Stimulated activated CD4-positive, alpha-beta T cell treated with anti-CD3 and anti-CD28 coated beads, Interleukin-2, amount 100 ng/mL, for 24 hours (primary cell): ENCODE results near the gene RTN4.

Experiments
- DNase-seq, 2 donors: peaks; one replicate each; pipeline ENCODE4 v3.0.0-alpha.2; 2020

The RTN4 gene

DNA sequence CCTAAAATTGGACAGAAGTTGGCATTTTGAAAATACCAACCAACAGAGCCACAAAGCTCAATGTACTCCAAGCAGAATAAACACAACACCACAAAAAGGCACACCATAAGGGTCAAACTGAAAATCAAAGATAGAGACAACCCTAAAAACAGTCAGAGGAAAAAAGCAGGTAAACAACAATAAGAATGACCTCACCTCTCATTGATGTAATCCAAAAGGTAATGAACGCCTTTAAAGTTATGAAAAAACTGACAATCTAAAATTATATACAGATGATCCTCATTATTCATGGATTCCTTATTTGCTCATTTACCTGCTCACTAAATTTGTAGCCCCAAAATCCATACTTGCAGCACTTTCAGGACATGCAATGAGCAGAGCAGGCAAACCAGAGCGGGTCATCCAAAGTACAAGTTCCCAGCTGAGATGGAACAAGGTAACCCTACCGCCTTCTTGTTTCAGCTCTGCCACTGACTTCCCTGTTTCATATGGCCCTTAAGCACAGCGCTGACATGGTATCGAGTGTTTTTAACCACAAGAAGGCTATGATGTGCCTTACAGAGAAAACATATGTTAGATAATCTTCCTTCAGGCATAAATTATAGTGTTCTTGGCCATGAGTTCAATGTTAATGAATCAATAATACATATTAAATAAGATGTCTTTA, 17.0 kb downstream of the RTN4 start:
- DNase-seq: no peak

DNA sequence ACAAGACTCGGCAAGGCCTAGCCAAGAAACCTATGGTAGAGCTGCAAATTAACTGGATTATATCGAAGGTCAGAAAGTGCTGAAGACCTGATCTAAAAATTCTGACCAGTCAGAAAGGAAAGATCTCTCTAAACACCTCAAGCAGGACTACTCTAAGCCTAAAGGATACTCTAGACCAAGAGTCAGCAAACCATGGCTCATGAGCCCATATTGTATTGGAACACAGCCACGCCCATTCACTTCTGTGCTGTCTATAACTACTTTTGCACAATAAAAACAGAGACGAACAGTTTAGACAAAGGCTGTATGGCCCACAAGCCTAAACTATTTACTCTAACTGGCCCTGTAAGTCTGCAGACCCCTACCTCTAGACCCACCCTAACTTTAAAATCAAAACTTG, 18.7 kb downstream of the RTN4 start:
- DNase-seq: no peak

- DNase-seq: no peak
Measured at GRCh38 chr2:55030766-55031165, 19.5 kb downstream of the RTN4 start.

GRCh38 chr2:55029098-55029497, 21.2 kb downstream of the RTN4 start:
- no peak for DNase-seq

GRCh38 chr2:55027226-55027625, 23.0 kb downstream of the RTN4 start:
- DNase-seq: no peak

- no peak for DNase-seq
Measured at GRCh38 chr2:55026202-55026601, 24.0 kb downstream of the RTN4 start.

- DNase-seq: no peak
Measured at GRCh38 chr2:55025627-55026026, 24.6 kb downstream of the RTN4 start.

DNA sequence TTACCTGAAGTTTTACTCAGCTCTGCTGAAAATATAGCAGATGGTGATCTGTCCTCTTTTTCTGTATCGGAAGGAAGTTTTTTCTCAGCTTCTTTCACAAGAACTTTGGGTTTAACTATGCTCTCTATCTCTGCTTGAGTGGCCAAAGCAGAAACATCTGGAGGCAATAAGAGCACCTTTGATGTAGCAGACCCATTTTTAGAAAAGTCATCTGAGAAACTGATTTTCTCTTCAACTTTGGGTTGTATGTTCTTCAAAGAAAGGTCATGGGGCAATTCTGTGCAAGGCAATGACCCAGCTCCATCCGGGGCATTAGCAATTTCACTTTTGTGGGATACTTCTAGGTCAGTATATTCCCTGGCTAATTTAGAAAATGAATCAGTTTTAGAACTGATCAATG, 25.2 kb downstream of the RTN4 start:
- DNase-seq: no peak

GRCh38 chr2:55022476-55022875, 27.8 kb downstream of the RTN4 start:
- no peak for DNase-seq

DNA sequence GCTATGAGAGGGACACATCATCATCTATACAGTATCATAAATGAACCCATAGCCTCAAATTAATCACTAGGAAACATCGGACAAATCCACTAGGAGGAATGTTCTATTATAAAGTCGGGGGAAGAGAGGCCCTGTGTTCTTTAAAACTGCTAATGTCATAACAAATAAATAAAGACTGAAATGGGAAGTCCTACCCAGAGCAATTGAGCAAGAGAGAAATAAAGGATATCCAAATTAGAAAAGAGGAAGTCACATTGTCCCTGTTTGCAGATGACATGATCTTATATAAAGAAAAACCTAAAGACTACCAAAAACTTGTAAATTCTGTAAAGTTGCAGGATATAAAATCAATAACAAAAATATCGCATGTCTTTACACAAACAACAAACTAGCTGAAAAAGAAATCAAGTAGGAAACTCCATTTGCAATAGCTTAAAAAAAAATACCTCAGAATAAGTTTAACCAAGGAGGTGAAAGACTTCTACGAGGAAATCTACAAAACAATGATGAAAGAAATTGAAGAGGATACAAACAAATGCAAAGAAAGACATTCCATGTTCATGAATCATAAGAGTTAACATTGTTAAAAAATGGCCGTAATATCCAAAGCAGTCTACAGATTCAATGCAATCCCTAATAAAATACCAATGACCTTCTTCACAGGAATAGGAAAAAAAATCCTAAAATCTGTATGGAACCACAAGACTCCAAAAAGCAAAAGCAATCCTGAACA, 30.6 kb downstream of the RTN4 start:
- DNase-seq: no peak

DNA sequence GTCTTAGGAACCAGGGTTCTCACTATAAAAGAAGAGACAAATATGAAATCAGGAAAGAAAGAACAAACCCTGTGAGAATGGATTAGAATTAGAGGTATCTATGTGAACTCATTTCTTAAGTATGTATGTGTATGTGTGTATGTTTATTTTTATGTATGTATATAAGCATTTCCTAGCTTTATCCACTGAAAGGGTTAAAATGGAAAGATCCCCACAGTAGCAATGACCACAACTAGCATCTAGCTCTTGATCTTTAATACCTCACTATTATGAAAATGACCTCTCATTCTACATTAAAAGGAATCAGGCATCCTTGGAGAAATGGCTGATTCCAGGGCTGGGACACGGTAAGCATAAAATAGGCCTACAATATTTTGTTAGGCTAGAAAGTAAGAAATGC, 31.6 kb downstream of the RTN4 start:
- DNase-seq: no peak

GRCh38 chr2:55017880-55018279, 32.4 kb downstream of the RTN4 start:
- DNase-seq: no peak

DNA sequence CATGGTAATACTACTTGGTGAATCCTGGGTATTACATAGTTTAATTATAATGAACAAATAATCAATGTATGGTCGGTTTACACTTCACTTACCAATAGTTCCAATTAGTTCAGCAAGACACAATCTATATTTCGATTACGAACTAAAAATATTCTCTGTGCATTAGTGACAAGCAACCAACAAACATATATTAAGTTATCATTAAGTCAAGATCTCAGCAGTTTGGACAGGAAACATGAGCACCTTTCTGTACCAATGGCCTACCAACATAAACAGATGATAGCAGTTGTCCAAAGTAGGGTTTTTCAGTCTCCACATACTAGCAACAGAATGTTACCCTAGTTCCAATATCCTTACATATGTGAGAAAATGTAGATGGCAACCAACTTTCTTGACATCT, 32.8 kb downstream of the RTN4 start:
- no peak for DNase-seq

DNA sequence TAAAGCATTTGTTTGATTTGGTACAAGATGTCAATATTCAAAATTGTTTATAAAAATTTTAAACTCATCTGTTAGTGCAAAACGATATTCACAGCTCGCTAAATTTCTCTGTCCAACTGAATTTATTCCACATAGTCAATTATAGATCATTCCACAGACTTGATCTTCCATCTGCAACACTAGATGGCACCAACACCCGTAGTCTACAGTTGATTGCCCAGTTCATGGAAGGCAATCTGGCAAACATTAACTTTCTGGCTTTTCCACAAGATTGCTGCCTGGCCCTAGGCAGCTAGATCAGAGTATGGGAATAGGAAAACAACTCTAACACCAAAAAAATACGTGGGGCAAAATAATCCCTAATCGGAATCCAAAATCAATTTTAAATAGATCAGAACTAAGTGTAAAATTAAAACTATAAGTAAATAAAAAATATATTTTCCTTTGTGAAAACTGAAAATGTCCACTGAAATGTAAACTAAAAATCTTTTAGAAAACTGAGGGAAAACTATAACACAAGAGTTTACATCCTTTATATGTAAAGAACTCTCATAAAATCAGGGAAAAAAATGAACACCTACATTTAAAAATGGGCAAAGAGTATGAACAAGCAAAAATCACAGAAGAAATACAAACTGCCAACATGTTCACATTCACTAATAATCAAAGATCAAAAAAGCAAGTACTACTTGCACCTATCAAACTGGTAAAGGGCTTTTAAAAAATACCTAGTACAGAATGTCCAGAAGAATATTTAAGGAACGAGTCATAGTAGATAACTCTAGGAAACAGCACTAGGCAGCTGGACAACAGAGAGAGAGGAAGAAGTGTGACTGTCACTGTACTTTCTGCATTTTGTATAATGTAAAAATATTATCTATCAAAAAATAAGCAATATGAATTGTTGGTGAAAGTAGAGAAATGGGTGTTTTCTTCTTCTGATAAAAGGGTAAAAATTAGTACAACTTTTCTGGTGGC, 35.0 kb downstream of the RTN4 start:
- peak; percentile 6 to 35 for DNase-seq

- DNase-seq: no peak
Measured at GRCh38 chr2:55013936-55014335, 36.3 kb downstream of the RTN4 start.

DNA sequence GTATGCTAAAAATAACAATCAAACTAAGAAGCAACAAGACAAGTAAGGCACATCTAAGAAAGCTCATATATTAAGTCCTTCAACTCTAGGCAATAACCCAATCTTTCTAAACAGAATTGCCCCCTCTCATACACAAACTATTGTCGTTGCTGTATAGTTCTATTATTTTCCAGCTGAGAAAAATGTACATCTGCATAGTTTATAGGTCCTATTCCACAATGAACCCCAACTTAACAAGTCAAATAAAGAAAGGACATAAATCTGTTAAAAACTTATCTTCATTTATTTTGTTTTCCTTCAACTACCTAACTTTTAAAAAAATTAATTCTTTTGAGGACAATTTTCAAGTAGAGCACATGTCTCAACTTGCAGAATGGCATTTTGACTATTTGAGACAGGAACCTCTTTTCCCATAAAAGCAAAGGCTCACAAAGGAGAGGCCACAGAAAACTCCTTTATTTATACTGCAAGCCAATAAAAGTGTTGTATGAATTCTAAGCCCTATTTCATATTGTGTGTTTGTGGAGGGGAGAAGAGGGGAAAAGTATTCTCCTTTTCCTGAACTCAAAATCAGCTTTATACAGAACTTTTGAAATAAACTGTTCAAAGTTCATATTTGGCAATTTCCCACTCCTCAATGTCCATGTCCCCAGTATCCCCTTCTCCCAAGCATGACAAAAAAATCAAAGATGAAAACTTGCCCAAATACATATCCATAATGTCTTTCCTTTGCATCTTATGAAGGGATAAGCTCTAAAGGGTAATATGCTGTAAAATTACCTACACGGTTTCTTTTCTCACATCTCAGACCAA, 37.4 kb downstream of the RTN4 start:
- DNase-seq: no peak

GRCh38 chr2:55011831-55012671, 38.2 kb downstream of the RTN4 start:
- DNase-seq: no peak

GRCh38 chr2:55010915-55011314, 39.3 kb downstream of the RTN4 start:
- DNase-seq: no peak

GRCh38 chr2:55010149-55010591, 40.1 kb downstream of the RTN4 start:
- DNase-seq: peak; percentile 15 to 21

GRCh38 chr2:55009277-55010060, 40.8 kb downstream of the RTN4 start:
- DNase-seq: no peak

GRCh38 chr2:55006306-55006705, 43.9 kb downstream of the RTN4 start:
- DNase-seq: no peak
